NCI-H510A (cell line): Measurements from ENCODE around the gene SUSD2.

Experiments used
- DNase-seq: peaks from one replicate; lab custom pipeline; 2025; lab: John Stamatoyannopoulos, UW

Gene SUSD2

DNA sequence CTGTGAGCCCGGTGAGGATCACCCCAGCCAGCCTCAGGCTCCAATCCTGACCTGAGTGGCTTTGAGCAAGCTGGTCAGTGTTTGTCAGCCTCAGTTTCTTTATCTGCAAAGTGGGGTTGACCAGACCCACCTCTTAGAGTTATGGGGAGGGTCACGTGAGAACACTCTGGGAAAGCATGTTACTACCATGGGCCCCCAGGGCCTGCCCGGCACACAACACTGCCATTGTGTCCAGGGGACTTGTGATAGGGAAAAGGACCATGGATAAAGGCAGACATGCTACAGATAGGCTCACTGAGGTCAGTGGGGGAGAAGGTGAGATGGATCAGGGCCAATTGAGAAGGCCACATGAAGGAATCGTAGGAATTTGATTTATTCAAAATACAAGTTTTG is 32.1 kb upstream of the SUSD2 start:
- DNase-seq = no peak

DNA sequence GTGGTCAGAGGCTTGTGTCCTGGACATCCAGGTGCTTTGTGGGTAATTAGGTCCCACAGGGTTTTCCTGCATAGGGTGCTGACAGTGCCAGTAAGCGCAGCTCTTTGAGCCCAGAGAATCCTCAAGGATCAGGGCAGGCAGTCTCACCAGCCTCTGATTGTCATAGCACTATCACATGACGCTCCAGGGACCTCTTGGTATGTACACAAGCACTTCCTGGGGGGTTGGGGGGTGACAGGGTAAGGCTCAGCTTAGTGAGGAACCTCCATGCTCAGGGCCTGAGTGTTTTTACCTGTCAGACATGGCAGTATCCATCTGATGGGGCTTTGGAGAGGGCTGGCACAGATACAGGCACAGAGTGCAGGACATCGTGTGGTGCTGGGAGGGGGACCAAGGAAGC is 27.9 kb upstream of the SUSD2 start:
- DNase-seq = no peak

DNA sequence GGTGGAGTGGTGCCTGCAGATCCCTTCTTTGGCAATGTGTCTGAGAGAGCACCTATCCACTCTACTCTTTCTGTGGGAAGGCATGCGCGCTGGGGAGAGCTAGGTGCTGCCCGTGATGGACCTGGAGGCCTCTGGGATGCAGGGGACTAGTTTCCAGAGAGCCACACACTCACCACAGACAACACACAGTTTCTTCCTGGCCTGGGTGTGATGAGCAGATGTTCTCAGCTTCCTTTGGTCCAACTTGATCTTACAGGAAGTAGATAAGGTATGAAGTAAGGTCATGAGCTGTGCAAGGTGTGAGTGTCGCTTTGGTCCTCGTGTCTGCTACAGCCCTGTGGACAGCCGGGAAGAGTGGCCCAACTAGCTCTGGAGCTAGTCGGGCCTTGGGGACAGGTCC is 27.3 kb upstream of the SUSD2 start:
- DNase-seq = no peak

DNA sequence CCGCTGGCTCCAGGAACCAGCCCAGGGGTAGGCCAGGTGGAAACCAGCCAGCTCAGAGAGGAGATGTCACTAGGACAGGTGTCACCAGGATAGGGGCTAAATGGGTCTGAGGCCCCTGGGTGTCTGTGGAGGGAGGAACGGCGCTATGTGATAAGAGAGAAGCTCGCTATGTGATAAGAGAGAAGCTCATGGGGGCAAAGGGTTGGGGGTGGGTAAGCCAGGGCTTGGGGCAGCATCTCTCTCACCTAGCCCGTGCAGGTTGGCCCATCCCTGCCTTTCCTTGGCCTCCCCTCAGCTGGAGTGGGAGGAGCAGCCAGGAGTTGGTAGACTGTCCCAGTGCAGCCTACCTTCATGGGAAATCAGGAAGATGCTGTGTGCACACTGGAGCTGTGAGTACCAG is 26.5 kb upstream of the SUSD2 start:
- DNase-seq = no peak

DNA sequence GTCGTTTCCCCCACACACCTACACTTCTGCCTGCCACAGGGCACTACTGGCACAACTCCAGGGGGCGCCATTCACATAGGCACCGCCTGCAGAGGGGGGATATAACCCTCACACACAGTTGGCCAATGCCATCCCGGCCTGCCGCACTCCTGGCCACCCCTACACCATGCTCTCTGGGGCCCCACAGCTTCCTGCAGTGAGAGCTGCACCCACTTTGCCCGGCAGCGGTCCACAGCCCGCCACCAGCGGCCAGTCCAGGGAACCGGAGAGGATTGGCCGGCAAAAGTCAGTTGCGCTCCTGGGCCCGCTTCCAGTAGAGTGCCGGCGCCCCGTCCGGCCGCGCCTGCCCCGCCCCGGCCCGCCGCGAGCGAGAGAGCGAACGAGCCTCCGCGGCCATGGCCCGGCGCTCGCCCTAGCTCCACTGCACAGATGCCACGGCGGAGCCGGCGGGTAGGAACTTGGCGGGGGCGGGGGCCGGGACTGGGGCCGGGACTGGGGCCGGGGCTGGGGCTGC is 25.6 kb upstream of the SUSD2 start:
- no peak for DNase-seq

DNA sequence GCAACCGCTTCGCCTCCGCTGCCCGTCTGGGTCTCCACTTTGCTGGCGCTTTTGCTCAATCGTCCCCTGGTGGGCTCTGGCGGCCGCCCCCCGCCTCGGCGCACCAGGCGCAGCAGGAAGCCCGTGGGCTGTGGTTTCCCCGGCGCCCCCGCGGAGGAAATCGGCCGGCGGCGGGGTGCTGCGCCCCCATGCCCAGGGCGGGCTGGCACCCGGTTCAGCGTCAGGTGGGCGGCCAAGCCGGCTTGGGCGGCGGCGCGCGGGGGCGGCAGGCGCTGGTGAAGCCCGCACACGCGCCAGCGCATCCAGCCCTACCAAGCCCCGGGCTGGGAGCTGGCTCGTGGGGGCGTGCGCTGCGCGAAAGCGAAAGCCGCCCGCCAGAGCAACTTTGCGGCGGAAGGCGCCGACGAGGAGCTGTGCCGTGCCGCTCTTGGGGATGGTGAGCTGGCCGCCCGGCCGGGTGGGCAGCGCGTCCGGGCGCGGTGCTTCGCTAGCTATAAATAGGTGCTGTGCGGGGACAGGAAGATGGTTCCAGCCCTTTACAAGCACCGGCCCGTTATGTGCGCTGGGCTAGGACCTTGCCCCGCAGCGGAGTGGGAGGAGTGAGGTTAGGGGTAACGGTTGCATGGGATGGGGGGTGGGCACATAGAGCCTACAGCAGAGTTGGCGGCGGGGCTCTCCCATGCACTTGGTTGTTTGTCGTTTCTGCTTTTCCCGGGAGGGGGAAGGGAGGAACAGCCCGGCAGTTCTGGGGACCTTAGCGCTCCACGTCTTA is 25.0 kb upstream of the SUSD2 start:
- no peak for DNase-seq

DNA sequence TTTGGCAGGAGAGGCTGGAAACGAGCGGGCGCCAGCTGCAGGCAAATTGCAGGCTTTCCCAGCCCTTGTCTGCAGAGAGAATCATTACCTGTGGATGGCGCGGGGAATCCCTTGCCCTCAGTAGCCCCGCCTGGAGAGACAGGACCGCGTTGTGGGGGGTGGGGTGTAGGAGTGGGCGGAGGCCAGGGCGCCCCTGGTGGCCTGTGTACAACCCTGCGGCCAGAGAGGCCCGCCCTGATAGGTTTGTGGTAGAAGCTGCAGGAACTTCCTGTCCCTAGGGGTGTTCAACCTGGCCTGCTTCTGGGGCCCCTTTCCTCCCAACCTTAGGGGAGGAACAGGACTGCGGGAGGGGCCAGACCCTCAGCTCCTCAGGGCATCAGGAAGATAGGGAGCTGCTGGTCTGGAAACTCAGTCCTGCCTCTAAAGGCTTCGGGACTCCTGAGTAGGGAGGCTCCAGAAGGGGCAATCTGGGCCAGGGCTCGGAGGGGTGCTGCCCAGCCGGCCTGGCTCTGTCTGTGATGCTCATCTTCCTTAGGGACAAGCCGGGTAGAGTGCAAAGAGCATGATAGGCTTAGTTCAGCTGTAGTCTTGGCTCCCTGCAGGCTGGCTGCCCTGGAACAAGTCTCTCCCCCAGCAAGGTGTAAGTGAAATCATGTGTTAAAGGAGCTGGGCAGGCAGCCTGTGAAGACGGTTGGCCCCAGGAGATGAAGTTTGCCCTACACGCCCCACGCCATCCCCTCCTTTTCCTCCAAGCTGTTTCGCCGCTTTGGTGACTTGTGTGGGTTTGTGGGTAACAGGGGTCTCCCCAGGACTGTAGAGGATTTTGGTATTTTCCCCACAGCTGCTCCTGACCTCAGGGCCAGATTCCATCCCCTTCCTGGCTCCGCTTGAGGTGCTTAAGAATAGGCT is 24.1 kb upstream of the SUSD2 start:
- DNase-seq = peak; percentile 88

DNA sequence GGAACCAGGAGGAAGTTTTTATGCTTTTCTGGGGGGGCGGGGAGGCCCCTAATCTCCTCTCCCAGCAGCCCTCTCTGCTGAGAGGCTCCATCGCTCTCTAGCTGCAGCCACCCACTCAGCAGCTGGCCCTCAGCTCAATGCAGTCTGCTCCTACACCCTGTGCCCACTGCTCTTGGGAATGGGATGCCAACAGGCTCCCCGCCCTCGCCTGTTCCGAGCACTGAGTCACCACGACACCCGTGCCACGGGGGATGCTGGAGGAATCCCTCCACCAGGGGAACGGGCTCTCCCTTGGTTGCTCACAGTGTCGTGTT is 23.5 kb upstream of the SUSD2 start:
- no peak for DNase-seq

DNA sequence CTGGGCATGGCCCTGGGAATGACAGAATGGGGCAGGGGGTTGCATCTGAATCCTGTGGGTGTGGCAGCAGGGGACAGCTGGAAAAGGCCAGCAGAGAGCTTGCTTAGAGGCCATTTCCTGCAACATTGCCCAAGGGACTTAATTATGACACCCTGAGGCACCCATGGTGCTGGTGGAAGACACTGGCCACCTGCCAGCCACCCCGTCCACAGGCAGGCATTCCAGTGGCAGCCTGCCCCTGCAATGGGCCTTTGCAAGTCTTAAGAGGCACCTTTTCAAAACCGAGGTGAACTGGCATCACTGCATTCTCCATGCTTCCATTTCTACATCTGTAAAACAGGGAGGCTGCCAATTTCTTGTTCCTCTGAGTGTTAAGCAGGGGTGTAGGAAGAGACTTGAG is 21.6 kb upstream of the SUSD2 start:
- no peak for DNase-seq

DNA sequence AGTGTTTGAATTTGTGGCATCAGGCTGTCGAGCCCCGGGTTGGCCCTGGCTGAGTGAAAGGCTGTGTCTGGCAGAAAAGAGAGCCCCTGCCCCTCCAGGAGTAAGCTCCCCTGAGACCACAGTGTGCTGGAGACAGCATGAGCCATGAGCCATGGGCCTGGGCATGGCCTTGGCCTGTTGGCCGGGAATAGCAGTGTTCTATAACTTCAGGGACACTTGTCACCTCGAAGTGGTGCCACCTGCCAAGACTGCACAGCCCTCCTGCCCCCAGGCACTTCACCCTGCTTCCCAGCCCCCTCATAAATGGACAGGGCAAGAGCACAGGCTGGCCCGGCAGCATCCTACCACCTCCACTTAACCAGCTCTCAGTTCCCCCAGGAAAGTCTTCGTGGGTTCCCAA is 20.7 kb upstream of the SUSD2 start:
- no peak for DNase-seq

DNA sequence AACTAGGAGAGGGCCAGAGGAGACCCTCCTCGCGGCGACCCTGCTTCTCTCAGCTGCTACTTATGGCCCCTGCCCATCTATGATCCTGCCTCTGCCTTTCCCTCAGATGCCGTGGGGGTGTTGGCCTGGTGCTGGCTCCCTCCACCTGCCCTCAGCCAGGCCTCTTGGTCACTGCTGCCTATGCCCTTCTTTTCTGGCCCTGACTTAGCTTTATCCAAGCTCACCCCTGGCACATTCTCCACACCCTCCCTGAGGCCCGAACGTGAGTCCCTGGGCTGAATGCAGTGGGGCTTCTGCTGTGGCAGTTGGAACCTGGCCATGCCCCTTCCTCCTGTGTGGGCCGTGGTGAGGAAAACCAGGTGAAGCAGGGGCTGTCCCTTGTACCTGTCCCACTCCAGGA is 19.8 kb upstream of the SUSD2 start:
- DNase-seq = no peak

DNA sequence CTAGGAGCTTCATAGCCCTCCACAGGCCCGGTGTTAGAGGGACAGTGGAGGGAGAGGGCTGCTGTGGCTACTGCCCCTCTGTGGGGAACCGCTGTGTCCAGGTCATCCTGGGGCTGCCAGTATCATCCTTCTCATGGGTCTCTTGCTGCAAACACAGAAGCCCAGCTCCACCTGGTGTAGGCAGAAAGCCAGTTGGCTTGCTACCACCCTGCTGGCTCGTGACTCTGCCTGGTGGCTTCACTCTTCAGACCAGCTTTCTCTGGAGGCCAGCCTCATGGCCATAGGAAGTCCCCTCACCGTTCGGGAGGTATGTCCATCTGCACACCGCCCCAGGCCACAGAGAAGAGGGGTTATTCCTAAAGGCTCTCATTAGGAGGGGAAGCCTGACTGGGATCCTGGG is 19.4 kb upstream of the SUSD2 start:
- no peak for DNase-seq

DNA sequence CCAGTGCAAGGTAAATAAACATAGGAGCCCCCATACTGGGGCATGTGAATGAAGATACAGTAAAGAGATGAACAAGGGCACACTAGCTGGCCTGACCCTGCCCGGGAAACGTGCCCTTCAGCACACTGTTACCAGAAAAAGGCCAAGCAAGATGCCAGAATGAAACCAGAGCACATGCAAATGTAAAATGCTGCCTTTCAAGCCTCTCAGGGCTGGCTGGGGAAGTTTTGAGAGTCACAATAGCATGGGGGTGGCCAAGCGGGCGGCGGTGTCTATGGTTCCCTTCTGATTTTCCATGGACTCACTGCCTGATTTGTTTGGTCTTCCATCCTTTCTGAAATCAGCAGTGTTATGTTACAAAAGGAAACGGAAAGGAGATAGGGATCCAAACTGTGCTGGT is 18.9 kb upstream of the SUSD2 start:
- DNase-seq = no peak

DNA sequence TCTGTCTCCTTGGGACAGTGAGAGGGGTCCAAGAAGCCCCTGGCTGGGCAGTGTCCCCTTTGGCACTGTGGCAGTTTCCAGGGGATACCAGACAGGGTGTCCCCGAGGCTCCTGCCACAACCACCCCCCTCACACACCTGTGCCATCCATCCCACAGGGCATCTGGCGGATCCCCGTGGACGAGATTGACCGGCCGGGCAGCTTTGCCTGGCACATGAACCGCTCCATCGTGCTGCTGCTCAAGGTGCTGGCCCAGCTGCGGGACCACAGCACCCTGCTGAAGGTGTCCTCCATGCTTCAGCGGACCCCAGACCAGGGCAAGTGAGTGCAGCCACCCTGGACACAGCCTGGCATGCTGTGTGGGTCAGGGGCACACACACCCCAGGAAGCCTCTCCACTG is 17.0 kb upstream of the SUSD2 start:
- DNase-seq = no peak

DNA sequence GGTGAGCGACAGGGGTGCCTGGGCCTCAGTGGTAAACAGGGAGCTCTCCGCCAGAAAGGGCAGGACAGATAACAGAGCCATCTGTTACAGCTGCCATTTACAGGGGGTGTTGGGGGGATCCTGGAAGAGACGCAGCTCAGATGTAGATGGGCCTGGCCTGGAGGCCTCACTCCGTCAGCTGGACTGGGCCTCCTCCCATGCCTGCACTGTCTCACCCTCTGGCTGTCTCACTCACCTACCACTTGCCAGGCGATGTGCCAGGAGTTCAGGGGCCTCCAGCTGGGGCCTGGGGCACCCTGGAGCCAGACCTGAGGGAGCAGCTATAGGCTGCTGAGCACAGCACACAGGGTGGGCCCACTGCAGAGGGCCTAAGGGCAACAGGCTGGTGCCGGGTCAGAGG is 16.3 kb upstream of the SUSD2 start:
- DNase-seq = no peak

DNA sequence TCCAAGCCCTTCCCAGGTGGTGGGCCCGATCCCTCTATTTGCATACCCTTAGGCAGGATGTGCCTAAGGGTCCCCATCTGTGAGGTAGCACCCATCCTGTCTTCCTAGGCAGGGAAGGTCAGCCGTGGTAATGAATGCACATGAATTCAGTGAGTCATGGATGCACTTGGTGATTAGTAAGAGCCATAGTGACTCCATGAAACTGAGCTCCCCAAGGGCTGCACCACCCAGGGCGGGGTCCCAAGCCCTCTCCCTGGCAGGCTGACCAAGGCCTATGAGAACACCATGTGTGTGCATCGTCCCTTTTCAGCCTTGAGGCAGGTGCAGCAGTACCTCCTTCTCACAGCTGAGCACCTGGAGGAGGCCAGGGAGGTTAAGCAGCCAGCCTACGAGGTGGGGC is 15.6 kb upstream of the SUSD2 start:
- DNase-seq = no peak

DNA sequence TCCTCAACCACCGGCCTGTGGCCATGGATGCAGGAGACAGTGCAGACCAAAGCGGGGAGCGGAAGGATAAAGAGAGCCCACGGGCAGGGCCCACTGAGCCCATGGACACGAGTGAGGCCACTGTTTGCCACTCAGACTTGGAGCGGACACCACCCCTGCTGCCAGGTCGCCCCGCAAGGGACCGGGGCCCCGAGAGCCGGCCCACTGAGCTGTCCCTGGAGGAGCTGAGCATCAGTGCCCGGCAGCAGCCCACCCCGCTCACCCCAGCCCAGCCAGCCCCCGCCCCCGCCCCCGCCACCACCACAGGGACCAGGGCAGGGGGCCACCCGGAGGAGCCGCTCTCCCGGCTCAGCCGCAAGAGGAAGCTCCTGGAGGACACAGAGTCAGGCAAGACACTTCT is 14.5 kb upstream of the SUSD2 start:
- DNase-seq = no peak

DNA sequence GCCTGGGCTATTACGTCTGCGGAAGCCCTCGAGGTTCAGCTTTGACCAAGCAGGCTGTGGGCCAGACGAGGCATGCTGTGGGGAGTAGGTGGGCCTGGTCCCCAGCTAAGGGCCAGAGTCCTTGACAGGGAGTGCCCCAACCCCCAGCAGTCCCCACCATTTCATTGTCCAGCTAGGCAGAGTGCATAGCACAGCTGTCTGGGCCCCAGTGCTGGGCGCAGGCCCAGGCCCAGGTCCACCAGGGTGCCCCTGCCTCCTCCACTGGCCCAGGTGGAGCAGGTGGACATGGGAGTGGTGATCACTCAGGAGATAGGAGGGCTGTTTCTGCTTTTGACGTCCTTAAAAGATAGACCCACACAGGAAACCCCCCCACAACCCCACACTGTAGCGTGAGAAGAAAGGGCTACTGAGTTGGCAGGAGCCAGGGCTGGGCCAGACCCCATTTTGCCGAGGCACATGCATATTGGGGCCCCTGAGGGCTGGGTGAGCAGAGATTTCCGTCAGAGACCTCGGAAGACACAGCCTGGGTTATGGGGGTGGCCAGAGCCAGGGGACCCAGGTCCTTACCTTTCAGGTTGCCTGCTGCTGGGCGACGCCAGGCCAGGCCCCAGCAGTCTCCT is 11.7 kb upstream of the SUSD2 start:
- DNase-seq = no peak

DNA sequence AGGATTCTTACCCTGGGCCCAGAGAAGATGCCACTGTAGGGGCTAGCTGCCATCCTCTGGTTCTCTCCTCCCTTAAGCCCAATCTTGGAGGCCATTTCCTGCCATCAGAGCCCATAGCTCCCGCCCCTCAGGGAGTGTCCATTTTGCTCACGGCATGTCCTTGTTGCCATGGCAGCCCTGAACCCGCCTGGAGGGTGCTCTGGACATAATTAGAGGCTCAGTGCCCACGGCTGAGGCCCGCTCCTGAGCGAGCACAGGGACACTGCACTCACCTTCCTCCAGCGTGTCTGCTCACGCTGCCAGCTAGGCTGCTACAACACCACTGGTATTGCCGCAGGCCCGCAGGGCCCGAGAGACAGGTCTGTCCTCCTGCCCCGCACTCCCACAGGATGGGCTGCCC is 11.1 kb upstream of the SUSD2 start:
- no peak for DNase-seq

DNA sequence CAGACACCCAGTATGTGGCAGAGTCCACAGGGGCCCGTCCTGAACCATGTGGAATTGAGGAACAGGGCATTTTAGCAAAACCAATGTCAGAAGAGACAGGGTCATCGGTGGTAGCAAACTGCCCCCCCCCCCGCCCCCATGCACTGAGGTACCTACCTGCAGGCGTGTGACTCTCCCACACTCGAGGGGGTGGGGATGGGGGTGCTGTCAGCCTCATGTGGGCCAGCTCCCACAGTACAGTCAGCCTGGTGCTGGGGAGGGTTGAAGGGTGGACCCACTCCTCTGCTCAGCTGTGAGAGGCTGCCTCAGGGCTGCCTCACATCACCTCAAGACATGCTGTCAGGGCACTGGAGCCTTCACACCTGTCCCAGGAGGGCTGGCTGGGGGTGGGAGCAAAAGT is 10.7 kb upstream of the SUSD2 start:
- no peak for DNase-seq

DNA sequence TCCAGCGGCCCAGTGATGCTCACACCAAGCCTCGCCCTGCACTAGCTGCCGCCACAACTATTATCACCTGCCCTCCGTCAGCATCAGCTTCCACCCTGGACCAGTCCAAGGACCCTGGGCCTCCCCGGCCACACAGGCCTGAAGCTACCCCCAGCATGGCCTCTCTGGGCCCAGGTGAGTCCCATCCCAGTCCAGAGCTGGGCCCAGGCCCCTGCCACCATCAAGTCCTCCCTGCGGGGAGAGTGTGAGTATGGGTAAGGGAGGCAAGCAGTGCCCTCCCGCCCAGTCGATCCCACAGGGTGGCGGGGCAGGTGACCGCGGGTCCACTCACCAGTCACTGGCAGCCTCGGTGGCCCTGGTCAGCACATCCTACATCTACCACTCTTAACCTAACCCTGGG is 9.5 kb upstream of the SUSD2 start:
- no peak for DNase-seq

DNA sequence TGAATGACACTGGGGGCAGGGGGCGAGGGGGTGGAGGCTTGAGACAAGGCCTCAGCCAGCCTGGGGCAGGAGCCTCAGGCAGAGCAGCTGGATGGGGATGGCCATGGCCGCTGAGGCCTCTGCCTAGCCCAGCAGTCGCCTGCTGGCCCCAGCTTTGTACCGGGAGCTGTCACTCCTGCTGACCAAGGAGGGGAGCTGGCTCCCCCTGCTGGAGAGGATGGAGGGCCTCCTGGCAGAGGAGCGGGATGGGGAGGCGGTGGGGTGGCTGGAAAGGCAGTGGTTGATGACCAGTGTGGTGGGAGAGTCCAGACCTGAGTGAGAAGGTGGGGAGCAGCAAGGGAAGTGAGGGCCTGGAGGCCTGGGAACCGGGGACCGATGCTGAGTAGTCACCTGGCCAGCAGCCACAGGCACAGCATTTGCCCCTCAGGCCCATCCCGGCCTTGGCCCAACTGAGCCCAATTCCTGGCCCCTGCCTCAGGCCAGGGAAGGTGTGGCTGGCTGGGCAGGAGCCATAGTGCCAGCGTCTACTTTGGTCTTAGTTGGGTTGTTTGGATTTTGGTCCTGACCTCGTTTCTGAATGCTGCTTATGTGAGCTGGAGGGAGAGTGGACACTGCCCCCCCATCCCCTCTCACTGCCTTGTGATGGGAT is 6.0 kb upstream of the SUSD2 start:
- no peak for DNase-seq

DNA sequence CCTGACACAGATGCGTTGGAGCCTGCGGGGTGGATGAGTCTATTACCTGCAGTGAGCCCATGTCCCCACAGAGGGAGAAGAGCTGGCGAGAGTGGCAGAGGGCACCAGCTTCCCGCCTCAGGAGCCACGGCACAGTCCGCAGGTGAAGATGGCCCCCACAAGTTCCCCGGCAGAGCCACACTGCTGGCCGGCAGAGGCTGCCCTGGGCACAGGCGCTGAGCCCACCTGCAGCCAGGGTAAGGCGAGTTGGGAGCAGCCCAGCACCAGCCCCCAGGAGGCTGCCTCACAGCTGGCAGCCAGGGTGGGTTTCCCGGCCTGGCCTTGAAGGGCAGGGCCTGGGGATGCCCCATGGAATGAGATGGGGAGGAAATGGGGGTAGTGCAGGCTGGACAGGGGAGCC is 5.2 kb upstream of the SUSD2 start:
- DNase-seq = no peak
